Trophoblast cell (in vitro differentiated cells and primary cell): Measurements from ENCODE around the gene LCN9.
"Not testable (repeated sequence)": the region's sequence is repeated elsewhere in the genome, so short reads cannot be mapped to it uniquely, and the experiment has no call there.

Experiments
- DNase-seq, 2 donors: peaks; one replicate each; pipeline ENCODE4 v3.0.0-alpha.2; 2016
- H2AFZ ChIP-seq: 2 replicates; pipeline ENCODE4 v1.6.1; 2013; ENCODE audit warnings: low read length, moderate library complexity, mild to moderate bottlenecking; ENCODE audit not compliant: insufficient read depth, poor library complexity
- H2AK5ac ChIP-seq: 2 replicates; pipeline ENCODE4 v1.6.1; 2013; ENCODE audit warnings: mild to moderate bottlenecking, low read length
- H2BK120ac ChIP-seq: 2 replicates; pipeline ENCODE4 v1.6.1; 2013; ENCODE audit warnings: low read length, mild to moderate bottlenecking, moderate library complexity; ENCODE audit not compliant: insufficient read depth, poor library complexity
- H2BK12ac ChIP-seq: 2 replicates; pipeline ENCODE4 v1.6.1; 2013; ENCODE audit warnings: mild to moderate bottlenecking, low read length, moderate library complexity
- H2BK5ac ChIP-seq: 2 replicates; pipeline ENCODE4 v1.6.1; 2013; ENCODE audit warnings: low read length, low read depth, moderate library complexity, mild to moderate bottlenecking; ENCODE audit not compliant: poor library complexity
- H3K14ac ChIP-seq: 2 replicates; pipeline ENCODE4 v1.6.1; 2013; ENCODE audit warnings: mild to moderate bottlenecking, low read length
- H3K18ac ChIP-seq: 2 replicates; pipeline ENCODE4 v1.6.1; 2013; ENCODE audit warnings: mild to moderate bottlenecking, low read length
- H3K23ac ChIP-seq: 2 replicates; pipeline ENCODE4 v1.6.1; 2013; ENCODE audit warnings: low read length
- H3K27ac ChIP-seq: 2 replicates; pipeline ENCODE4 v1.5.1; 2013; ENCODE audit warnings: low read depth, mild to moderate bottlenecking, inconsistent platforms, low read length, moderate library complexity
- H3K27me3 ChIP-seq: 2 replicates; pipeline ENCODE4 v1.6.1; 2013; ENCODE audit warnings: inconsistent platforms, mild to moderate bottlenecking, low read length, moderate library complexity; ENCODE audit not compliant: insufficient read depth
- H3K36me3 ChIP-seq, 2 experiments: 1 replicate in 1 of 2; 2 replicates in 1 of 2; pipeline ENCODE4 v1.6.1; 2013; ENCODE audit warnings: low read length in 2 of 2, mild to moderate bottlenecking in 2 of 2, moderate library complexity in 1 of 2; ENCODE audit not compliant: insufficient read depth in 2 of 2, control insufficient read depth in 1 of 2
- H3K4ac ChIP-seq: 2 replicates; pipeline ENCODE4 v1.6.1; 2013; ENCODE audit warnings: low read depth, mild to moderate bottlenecking, low read length, moderate library complexity
- H3K4me1 ChIP-seq, 2 experiments: 1 replicate in 1 of 2; 2 replicates in 1 of 2; pipeline ENCODE4 v1.6.1; 2013; ENCODE audit warnings: low read length in 2 of 2, mild to moderate bottlenecking in 2 of 2, moderate library complexity in 1 of 2; ENCODE audit not compliant: insufficient read depth in 2 of 2, control insufficient read depth in 1 of 2
- H3K4me2 ChIP-seq: 2 replicates; pipeline ENCODE4 v1.6.1; 2013; ENCODE audit warnings: inconsistent platforms, mild to moderate bottlenecking, low read length, moderate library complexity
- H3K4me3 ChIP-seq: 2 replicates; pipeline ENCODE4 v1.5.1; 2013; ENCODE audit warnings: mild to moderate bottlenecking, low read depth, low read length, inconsistent platforms
- H3K79me1 ChIP-seq: one replicate; pipeline ENCODE4 v1.6.1; 2013; ENCODE audit warnings: low read length
- H3K79me2 ChIP-seq: 2 replicates; pipeline ENCODE4 v1.6.1; 2013; ENCODE audit warnings: low read length, mild to moderate bottlenecking; ENCODE audit not compliant: control insufficient read depth, insufficient read depth, poor library complexity
- H3K9ac ChIP-seq: 2 replicates; pipeline ENCODE4 v1.6.1; 2013; ENCODE audit warnings: mild to moderate bottlenecking, low read length
- H3K9me3 ChIP-seq: 2 replicates; pipeline ENCODE4 v1.6.1; 2013; ENCODE audit warnings: low read depth, mild to moderate bottlenecking, control low read depth, inconsistent platforms, low read length; ENCODE audit not compliant: insufficient read depth
- H4K12ac ChIP-seq: 2 replicates; pipeline ENCODE4 v1.6.1; 2013; ENCODE audit warnings: low read depth, mild to moderate bottlenecking, low read length, moderate library complexity
- H4K8ac ChIP-seq: 2 replicates; pipeline ENCODE4 v1.6.1; 2013; ENCODE audit warnings: low read depth, mild to moderate bottlenecking, low read length, moderate library complexity
- H4K91ac ChIP-seq: one replicate; pipeline ENCODE4 v1.6.1; 2013; ENCODE audit warnings: low read depth, mild to moderate bottlenecking, low read length, moderate library complexity
- WGBS: extraction: QIAGEN DNeasy Blood & Tissue Kit; methylation state at CpG from one replicate; pipeline ENCODE4 v1.1.7; 2013; ENCODE audit warnings: missing lambda C conversion rate; ENCODE audit not compliant: insufficient read length, insufficient coverage; ENCODE audit errors: extremely low coverage; 5-methylcytosine and 5-hydroxymethylcytosine counted together

Gene LCN9

DNA sequence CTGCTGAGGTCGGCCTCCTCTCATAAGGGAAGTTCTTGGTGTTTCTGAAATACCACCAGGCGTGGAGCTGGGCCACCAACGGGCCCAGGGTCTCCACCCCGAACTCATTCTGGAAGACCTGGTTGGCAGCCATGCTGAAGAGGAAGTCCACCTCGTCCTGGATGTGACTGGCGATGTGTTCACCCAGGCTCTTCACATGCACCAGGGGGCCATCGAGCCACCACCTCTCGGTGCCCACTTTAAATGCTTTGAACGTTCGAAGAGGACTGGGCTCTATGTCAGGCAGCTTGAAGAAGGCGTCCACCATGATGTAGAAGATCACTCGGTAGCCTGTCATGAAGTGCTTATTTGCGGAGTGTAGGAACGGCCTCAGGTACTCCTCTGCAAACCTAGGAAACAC lies 38.8 kb upstream of the LCN9 start:
- Histone ChIP-seq H3K18ac (no peak overlapping the region), H4K8ac (no peak overlapping the region), H3K23ac (no peak overlapping the region), H3K79me1 (no peaks in the 10 kb centered on the region), H3K9ac (no peak overlapping the region), H3K27me3 (no peaks in the 10 kb centered on the region), H3K36me3 (no peaks in the 10 kb centered on the region), H3K4ac (no peak overlapping the region), H3K14ac (no peak overlapping the region), H3K4me3 (no peak overlapping the region), H3K4me2 (no peak overlapping the region), H3K4me1 (no peaks in the 10 kb centered on the region), H2BK120ac (no peak overlapping the region), H4K12ac (no peak overlapping the region), H3K79me2 (no peaks in the 10 kb centered on the region), H3K9me3 (peaks cover 7% of the 10 kb centered on the region), H2BK12ac (no peak overlapping the region), H2AK5ac (no peak overlapping the region), H4K91ac (no peak overlapping the region), H3K27ac (no peak overlapping the region), H2BK5ac (no peak overlapping the region), H2AFZ (no peak overlapping the region)
- no CpG with 5 or more reads among the region's 14 CpGs for WGBS
- DNase-seq: no peak

DNA sequence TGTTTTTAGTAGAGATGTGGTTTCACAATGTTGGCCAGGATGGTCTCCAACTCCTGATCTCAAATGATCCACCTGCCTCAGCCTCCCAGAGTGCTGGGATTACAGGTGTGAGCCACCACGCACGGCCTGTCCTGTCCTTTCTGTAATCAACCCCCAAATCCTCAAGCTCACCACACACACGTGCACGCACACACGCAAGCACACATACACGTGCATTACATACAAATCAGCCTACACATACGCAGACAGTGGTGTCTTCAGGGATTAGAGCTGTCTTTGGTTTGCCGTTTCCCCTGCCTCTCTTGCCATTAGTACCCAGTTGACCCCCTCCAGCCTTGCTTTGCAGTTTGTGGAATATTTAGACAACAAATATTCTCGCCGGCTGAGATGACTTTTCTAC lies 30.3 kb upstream of the LCN9 start:
- Histone ChIP-seq H4K12ac (no peak overlapping the region), H2BK5ac (no peak overlapping the region), H3K18ac (no peak overlapping the region), H3K4me1 (no peaks in the 10 kb centered on the region), H3K27me3 (no peaks in the 10 kb centered on the region), H2AFZ (no peak overlapping the region), H3K4ac (no peak overlapping the region), H3K9ac (no peak overlapping the region), H3K4me2 (no peak overlapping the region), H3K23ac (no peak overlapping the region), H4K8ac (no peak overlapping the region), H2BK12ac (no peak overlapping the region), H2BK120ac (no peak overlapping the region), H3K79me2 (no peaks in the 10 kb centered on the region), H3K27ac (no peak overlapping the region), H3K79me1 (no peaks in the 10 kb centered on the region), H3K9me3 (no peaks in the 10 kb centered on the region), H2AK5ac (no peak overlapping the region), H3K14ac (no peak overlapping the region), H3K4me3 (no peak overlapping the region), H3K36me3 (no peaks in the 10 kb centered on the region), H4K91ac (no peak overlapping the region)
- WGBS: no CpG with 5 or more reads among the region's 10 CpGs
- DNase-seq: no peak

DNA sequence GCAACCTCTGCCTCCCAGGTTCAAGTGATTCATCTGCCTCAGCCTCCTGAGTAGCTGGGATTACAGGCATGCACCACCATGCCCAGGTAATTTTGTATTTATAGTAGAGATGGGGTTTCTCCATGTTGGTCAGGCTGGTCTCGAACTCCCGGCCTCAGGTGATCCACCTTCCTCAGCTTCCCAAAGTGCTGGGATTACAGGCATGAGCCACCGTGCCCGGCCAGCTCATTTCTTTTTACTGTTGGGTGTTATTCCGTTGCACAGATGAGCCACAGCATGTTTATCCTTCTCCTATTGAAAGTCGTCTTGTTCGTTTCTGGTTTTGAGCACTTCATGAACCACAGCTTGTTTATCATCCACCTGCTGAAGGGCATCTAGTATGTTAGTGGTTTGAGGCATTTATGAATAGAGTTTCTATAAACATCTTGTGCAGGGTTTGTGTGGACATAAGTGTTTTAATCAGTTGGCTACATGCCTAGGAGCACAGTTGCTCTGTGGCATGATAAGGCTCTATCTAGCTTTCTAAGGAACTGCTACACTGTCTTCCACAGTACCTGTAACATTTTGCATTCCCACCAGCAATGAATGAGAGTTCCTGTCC lies 26.1 kb upstream of the LCN9 start:
- not testable (repeated sequence) for H2AK5ac ChIP-seq, H2BK120ac ChIP-seq, H3K4me3 ChIP-seq, H2AFZ ChIP-seq, H3K14ac ChIP-seq, H3K9ac ChIP-seq, H3K9me3 ChIP-seq, H4K12ac ChIP-seq, H3K4me2 ChIP-seq, H3K27ac ChIP-seq, H3K79me2 ChIP-seq, H3K18ac ChIP-seq, H3K23ac ChIP-seq, H2BK5ac ChIP-seq, H3K4ac ChIP-seq, H3K79me1 ChIP-seq, DNase-seq, H4K91ac ChIP-seq, H3K4me1 ChIP-seq, H4K8ac ChIP-seq, H3K36me3 ChIP-seq, H3K27me3 ChIP-seq, H2BK12ac ChIP-seq
- no CpG with 5 or more reads among the region's 7 CpGs for WGBS

DNA sequence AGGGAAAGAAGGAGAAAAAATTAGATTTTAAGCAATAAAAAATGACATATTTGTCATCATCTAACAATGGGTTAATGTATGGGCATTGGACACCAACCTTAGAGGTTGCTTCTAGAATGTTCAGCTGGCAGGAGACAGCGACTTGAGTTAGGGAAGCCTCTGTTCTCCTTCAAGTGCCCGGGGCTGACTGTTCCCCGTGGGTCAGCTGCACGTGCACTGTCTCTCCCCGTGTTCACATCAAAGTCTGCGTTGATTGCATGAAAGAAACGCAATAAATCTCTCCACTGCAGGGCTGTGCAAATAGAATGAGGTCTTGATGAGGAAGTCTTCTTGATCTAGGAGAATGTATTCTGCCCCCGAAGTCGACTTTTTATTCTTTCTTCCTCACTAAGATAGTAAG lies 23.9 kb upstream of the LCN9 start, which contains the start of gene GLT6D1:
Gene GLT6D1, minus strand, starts transcription at position 345 of the 400 bp plus-strand sequence. CDS start 353 bp downstream, outside the sequence.
- no peak for DNase-seq
- no peak within 1 kb of the TSS for H3K4me2 ChIP-seq
- no peak within 1 kb of the TSS for H2AK5ac ChIP-seq
- no peak within 1 kb of the TSS for H2BK12ac ChIP-seq
- H3K36me3 ChIP-seq: no peaks in the 10 kb centered on the region
- H4K12ac ChIP-seq: no peak within 1 kb of the TSS
- no peaks in the 10 kb centered on the region for H3K79me1 ChIP-seq
- no peak within 1 kb of the TSS for H4K91ac ChIP-seq
- no peak within 1 kb of the TSS for H2BK120ac ChIP-seq
- no CpG with 5 or more reads among the region's 9 CpGs for WGBS
- no peaks in the 10 kb centered on the region for H3K4me1 ChIP-seq
- peaks cover 9% of the 10 kb centered on the region for H3K9me3 ChIP-seq
- H3K9ac ChIP-seq: no peak within 1 kb of the TSS
- H4K8ac ChIP-seq: no peak within 1 kb of the TSS
- no peak within 1 kb of the TSS for H2AFZ ChIP-seq
- no peak within 1 kb of the TSS for H2BK5ac ChIP-seq
- H3K23ac ChIP-seq: no peak within 1 kb of the TSS
- no peak within 1 kb of the TSS for H3K18ac ChIP-seq
- H3K14ac ChIP-seq: no peak within 1 kb of the TSS
- no peak within 1 kb of the TSS for H3K27ac ChIP-seq
- no peak within 1 kb of the TSS for H3K4me3 ChIP-seq
- H3K79me2 ChIP-seq: no peaks in the 10 kb centered on the region
- H3K27me3 ChIP-seq: no peaks in the 10 kb centered on the region
- H3K4ac ChIP-seq: no peak within 1 kb of the TSS
